ENCODE measurements around the gene PADI6. TPM values are rescaled to one million over a fixed set of nuclear protein-coding genes. Genes with fewer than 3 reads are reported as not detected.
A peak's percentile ranks its signal among the peaks of the same experiment; 100 is the strongest.
"Not testable (repeated sequence)": the region's sequence is repeated elsewhere in the genome, so short reads cannot be mapped to it uniquely, and the experiment has no call there.

PADI6 gene
- total RNA-seq (2014; rRNA removed), result not detected in 2 replicates
- not detected for polyA plus RNA-seq (2012)

DNA sequence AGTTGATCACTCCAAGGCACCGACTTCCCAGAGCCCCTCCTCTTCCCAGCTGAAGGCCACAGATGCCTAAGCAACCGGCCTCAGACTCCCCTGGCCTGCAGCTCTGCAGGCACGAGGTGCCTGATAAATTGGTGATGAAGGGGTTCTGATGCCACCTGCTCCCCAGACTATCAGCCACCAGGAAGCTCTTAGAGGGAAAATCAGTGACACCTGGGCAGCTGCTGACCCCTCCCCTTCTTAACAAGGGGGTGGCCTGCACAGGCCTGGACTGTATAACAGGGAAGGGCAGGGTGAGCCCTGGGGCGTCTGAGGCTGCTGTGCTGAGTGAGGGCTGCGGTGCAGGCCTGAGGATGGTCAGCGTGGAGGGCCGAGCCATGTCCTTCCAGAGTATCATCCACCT lies at the start of gene PADI6:
Gene PADI6, plus strand, starts transcription at position 301 of the 400 bp plus-strand sequence. Its CDS starts 50 bp downstream, at position 351.
- DNase-seq (ENCODE audit: low read depth), result no peak

DNA sequence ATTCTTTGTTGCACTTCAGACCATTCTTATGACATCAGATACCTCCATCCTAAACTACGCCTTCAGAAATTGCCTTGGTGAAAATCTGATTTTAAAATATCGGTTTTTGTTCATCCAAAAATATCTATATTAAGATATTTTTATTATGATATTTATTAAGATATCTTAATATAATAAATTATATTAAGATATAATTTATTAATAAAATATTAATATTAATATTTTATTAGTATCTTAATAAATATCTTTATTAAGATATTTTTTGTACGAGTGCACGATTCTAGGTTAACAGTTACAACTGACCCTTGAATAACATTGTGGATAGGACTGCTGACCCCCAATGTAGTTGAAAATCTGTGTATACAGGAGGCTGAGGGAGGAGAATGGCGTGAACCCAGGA lies 43.1 kb upstream of the PADI6 start:
- no peak for DNase-seq (ENCODE audit: low read depth)

DNA sequence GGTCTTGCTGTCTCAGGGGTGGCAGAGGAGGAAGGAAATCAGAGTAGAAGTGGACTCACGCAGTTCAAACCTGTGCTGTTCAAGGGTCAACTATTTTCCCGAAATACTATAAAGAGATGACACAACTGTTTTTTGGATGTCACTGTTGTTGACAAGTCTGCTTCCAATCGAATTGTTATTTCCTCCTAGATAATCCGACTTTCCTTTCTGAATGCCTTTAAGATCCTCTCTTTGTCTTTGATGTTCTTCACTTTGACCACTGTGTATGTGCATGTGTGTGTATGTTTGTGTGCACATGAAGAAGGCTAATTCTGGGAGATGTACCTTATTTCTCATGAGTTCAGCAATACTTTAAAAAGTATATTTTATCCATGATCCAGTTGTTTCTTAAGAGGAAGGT lies 42.4 kb upstream of the PADI6 start:
- DNase-seq (ENCODE audit: low read depth), result no peak

DNA sequence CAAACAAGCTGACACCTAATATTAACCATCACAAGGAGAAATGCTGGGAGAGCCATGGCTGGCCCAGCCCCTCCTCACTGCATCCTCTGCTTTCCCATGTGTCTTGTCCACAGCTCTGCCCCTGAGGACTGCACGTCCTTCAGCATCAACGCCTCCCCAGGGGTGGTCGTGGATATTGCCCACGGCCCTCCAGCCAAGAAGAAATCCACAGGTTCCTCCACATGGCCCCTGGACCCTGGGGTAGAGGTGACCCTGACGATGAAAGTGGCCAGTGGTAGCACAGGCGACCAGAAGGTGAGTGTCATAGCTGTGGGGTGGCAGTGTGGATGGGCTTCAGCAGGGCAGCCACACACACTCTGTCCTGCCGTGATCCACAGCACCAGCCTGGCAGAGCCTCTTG lies 41.1 kb upstream of the PADI6 start:
- no peak for DNase-seq (ENCODE audit: low read depth)

DNA sequence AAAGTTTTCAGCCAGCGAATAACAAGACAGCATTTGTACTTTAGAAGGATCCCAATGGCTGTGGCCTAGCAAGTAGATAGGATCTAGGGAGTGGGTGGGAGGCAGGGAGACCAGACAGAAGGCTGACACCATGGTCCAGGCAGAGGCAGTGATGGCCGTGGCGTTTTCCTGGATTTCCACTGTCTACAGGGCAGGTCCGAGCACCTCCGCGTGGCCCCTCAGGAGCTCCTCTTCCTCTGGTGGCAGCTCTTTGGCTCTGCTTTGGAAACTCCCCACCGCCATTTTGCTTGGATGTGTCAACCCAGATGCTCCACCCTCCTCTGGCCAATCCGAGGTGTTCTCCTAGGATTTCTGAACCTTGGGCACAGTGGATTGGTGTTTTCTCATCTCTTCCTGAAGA lies 38.9 kb upstream of the PADI6 start:
- DNase-seq (ENCODE audit: low read depth), result no peak

DNA sequence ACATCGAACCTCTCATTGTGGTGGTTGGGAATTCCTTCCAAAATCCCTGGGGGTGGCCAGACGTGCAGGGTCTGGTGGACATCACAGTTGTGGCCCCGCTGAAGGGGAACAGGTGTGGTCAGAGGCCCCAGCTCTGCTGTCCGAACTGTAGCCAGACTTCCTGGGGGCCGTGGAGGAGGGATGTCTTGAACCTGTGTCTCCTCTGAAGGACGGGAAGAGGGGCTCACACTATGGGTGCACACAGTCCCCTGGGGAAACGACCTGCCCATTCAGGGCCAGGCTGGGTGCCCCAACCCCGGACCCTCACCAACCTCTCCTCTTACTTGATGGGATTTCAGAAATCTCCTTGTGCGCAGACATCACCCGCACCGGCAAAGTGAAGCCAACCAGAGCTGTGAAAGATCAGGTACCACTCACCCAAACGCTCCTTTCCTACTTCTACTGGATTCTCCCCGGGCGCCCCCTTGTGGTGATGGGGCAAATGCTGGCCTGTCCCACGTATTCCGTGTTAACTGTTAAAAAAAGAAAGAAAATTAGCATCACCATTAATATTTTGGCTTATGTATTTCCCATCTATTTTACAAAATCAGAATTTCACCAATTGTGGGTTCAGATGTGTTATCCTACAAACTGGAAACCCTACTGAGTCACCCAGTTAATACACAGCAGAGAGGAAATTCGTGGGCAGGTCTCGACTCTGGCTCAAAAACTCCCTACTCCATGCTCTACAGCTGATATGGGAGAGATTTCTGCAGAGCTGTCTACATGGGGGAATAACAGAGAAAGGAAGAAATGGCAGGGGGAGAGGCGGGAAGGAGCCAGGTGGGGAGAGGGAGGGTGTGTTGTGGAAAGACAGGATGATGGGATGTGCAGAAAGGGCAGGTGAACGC lies 35.9 kb upstream of the PADI6 start:
- DNase-seq (ENCODE audit: low read depth), result peak; percentile 55

DNA sequence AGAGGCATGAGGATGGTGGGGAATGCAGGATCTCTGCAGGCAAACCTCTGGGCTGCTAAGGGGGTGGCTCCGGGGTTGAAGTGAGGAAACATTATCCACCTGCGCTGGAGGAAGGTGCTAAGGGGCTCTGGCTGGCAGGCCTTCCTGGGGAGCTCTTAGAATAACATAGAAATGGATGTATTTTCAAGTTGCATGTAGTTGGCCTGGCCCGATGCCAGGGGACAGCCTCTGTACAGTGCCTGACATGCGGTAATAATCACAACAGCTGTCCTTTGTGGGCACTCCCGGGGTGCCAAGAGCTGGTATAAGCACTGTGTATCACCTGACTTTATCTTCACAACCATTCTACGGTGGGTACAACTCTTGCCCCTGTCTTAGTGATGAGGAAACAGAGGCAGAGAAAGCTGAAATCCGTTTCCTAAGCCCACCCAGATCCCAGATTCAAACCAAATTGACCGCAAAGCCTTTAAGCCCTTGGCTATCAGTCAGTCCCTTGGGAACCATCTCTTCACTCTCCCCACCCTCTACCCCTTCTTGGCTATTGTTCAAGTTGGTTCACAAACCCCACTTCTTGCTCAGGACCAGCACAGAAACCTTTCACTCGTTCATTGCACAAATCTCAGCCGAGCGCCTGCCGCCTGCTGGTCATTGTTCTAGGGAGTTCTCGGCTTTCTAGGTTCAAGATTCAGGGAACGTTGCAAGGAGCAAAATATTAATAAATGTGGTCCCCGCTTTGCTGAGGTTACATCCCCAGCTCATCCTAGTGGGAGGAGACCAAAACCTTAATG lies 33.1 kb upstream of the PADI6 start:
- peak; percentile 39 for DNase-seq (ENCODE audit: low read depth)

DNA sequence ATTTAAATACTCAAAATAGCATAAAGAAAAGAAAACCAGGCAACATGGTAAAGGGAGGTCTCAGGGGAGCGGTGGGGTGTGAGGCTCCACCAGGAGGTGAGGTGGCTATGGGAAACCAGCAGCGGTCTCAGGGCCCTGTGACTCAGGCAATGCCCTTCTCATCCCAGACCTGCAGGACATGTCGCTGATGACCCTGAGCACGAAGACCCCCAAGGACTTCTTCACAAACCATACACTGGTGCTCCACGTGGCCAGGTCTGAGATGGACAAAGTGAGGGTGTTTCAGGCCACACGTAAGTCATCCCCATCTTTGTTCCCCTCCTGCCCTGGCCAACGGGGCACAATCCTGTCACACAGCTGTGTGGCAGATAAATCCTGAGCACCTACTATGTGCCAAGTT lies 32.5 kb upstream of the PADI6 start:
- no peak for DNase-seq (ENCODE audit: low read depth)

DNA sequence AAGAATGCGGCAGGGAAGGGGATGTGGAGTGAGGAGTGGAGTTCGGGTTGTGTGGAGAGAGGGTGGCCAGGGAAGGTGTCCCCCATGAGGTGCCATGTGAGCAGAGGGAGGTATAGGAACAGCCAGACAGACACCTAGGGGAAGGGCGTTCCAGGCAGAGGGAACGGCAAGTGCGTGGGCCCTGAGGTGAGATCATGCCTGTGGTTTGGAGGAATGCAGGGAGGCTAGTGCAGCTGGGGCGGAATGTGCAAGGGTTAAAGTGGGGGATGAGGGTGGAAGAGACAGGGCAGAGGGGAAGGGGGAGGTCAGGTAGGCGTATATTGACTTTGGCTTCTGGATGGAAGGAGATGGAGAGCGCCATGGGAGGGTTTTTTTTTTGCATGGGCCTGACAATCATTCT lies 31.6 kb upstream of the PADI6 start:
- DNase-seq (ENCODE audit: low read depth), result no peak

DNA sequence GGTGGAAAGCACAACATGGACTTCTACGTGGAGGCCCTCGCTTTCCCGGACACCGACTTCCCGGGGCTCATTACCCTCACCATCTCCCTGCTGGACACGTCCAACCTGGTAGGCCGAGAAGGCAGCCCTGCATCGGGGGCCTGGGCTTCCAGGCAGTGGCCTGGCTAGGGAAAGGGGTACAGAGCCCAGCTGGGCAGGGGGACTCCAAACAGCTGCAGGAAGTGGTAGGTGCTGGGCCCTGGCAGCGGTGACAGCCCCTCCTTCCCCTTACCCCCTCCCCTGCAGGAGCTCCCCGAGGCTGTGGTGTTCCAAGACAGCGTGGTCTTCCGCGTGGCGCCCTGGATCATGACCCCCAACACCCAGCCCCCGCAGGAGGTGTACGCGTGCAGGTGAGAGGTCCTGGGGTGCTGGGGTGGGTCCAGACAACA lies 30.0 kb upstream of the PADI6 start:
- DNase-seq (ENCODE audit: low read depth), result no peak

DNA sequence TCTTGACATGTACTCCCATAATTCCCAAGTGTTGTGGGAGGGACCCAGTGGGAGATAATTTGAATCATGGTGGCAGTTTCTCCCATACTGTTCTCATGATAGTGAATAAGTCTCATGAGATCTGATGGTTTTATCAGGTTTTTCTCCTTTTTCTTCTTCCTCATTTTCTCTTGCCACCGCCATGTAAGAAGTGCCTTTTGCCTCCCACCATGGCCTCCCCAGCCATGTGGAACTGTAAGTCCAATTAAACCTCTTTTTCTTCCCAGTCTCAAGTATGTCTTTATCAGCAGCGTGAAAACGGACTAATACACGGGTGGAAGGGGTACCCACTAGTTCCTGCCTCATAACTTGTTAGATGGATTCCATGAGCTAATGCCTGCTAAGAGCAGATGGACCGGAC lies 26.5 kb upstream of the PADI6 start:
- not testable (repeated sequence) for DNase-seq (ENCODE audit: low read depth)

DNA sequence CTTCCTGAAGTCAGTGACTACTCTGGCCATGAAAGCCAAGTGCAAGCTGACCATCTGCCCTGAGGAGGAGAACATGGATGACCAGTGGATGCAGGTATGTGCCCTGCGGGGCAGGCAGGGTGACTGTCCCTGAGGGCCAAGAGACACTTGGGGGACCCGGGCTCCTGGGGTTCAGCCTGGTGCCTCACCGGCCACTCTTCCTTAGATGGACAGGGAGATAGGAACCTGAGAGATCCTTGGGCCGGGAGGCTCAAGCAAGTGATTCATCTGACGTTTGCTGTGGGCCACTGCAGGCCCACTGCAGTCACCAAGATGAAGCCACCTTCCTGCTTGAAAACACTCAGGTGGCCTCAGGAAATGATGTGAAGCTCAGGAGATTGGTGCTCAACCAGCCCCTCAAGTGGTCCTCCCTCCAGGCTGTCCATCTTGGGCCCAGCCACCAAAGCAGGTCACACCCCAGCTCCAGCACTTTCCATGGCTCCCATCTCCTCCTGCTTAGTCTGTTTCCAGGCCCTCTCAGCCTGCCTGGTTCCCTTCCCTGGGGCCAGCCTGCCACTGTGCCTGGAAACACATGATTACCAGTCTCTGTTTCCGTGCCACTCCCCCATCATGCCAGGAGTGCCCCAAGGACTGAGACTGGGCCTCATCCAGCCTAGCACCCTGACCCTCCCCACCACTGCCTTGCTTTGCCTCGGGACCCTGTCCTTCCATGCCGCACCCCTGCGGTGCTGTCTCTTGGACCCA lies 25.8 kb upstream of the PADI6 start:
- no peak for DNase-seq (ENCODE audit: low read depth)

DNA sequence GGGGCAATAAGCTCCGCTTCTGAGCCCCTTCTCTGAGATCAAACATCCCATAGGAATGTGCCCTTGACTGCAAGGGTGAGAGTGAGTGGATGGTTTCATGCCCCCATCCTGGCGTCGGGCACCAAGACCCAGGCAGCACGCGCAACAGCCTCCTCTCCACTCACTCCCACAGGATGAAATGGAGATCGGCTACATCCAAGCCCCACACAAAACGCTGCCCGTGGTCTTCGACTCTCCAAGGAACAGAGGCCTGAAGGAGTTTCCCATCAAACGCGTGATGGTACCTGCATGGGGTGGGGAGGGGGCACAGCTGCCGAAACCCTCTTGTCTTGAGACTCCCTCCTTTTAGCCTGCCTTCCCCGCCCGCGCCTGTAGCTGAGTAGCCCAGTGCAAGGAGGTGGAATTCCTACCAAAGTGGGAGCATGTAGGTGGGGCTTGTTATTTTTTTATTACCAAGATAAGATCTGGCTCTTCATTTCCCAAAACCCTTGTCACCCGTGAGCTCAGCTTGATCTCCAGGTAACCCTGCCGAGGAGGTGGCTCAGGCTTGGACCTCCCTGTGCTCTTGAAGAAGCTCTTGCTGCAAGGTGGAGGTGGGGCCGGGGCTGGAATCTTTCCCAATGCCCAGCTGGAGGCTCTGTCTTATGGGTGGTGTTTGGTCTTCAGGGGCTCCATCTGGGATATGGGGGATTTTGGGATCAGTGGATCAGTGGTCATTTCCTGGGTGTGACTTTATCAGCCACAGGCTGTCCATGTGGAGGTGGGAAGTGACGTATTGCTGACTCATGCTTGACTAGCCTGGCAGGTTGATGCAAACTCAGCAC lies 24.0 kb upstream of the PADI6 start:
- peak; percentile 7 for DNase-seq (ENCODE audit: low read depth)

DNA sequence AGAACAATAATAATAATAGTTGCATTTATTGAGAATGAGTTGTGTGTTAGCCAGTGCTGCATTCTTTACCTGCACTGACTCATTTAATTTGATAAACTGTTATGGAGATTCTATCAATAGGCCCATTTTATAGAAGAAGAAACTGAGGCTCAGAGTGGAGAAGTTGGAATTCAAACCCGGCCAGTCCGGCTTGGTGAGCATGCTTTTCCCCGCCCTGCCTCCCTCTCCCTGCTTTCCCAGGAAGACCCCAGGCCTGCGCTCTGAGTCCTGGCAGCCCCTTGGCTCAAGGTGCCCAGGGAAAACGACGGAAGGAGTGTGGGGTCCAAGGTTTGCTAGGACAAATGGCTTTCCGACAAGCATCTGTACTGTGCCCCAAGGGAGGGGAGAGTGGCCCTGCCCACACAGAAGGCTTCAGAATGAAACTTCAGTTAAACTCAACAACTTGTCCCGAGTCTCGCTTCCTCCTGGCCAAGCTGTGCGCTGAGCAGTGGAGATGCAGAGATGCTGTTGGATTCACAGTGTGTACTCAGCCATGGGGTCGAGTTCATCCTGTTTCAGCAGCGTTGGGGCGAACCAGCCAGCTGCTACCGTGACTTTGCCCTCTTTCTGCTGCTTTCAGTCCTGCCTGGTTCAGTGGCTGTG lies 23.3 kb upstream of the PADI6 start:
- DNase-seq (ENCODE audit: low read depth), result no peak

DNA sequence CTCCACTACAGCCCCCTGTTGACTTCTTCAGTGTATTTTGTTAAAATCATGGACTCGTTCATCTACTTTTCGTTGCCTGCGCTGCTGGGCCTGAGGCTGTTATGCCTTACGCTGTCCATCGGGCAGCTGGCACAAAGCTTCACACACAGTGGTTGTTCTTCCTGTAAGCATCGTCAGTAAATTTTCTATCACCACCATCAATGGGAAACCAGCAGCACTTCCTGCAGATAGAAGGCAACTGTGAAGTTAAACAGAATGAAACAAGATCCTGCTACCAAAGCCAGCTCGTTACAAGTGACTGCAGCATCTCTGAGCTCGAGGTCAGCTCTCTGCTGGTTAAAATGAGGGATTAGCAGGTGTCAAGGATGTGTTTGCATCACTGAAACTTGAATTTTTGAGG lies 21.9 kb upstream of the PADI6 start:
- no peak for DNase-seq (ENCODE audit: low read depth)

DNA sequence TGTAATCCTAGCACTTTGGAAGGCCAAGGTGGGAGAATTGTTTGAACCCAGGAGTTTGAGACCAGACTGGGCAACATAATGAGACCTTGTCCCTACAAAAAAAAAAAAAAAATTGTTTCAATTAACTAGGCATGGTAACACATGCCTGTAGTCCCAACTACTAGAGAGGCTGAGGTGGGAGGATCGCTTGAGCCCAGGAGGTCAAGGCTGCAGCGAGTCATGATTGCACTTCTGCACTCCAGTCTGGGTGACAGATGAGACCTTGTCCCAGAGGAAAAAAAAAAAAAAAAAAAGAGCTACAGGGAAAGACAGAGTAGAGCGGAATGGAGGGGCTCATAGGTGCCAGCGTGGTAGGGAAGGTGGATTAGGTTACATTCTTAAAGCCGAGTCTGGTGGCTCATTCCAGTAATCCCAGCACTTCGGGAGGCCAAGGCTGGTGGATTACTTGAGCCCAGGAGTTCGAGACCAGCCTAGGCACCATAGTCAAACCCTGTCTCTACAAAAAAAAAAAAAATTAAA lies 21.0 kb upstream of the PADI6 start:
- DNase-seq (ENCODE audit: low read depth), result no peak

DNA sequence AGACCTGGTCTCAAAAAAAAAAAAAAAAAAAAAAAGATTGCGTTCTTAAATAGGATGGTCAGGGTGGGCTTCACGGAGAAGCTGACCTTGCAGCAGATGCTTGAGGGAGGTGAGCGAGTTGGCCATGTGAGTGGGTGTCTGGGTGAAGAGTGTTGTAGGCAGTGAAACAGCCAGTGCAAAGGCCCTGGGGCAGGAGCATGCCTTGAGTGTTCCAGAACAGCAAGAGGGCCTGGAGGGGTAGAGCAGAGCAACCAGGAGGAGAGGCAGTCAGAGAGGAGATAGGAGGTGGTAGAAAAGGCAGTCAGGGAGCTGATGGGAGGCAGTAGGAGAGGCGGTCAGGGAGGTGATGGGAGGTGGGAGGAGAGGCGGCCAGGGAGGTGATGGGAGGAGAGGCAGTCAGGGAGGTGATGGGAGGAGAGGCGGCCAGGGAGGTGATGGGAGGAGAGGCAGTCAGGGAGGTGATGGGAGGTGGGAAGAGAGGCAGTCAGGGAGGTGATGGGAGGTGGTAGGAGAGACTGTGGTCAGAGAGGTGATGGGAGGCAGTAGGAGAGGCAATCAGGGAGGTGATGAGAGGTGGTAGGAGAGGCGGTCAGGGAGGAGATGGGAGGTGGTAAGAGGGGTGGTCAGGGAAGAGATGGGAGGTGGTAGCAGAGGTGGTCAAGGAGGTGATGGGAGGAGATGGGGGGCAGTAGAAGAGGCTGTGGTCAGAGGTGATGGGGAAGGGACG lies 20.2 kb upstream of the PADI6 start:
- DNase-seq (ENCODE audit: low read depth), result no peak

DNA sequence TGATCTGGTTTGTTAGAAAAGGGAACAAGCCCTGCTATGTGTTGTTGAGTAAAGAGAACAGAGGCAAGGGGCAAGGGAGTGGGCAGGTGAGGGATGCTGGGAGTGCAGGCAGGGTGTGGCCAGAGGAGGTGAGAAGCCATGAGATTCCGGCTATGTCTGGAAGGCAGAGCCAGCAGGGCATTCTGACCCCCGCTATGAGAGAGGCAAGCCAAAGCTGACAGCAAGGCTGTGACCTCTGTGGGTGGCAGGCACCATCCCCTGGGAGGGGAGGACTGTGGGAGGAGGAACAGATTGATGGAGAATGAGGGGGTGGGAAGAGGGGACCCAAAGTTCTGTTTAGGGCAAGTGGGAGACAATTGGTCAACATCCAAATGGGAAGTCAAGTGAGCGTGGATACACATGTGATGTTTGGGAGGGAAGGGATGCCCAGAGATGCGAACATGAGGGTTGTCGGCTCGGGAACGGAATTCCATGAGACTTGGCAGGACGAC lies 19.5 kb upstream of the PADI6 start:
- DNase-seq (ENCODE audit: low read depth), result no peak

DNA sequence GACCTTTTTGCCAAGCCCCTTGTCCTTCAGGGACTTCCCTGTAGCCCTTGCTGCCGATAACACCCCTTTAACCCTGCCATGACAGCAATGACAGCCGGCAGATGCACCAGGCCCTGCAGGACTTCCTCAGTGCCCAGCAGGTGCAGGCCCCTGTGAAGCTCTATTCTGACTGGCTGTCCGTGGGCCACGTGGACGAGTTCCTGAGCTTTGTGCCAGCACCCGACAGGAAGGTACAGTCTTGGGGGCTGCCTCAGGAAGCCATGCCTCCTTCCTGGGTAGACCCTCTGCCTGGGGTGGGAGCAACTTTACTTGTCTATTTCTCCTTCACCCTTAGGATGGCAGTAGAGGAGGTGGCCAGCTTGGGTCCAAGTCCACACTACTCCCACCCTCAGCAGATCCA lies 16.1 kb upstream of the PADI6 start:
- no peak for DNase-seq (ENCODE audit: low read depth)
